BJ (cell line): ENCODE results near the gene RABL6. TPM values are rescaled to one million over a fixed set of nuclear protein-coding genes. Genes with fewer than 3 reads are reported as not detected.

ENCODE experiments used
- CTCF ChIA-PET: fragments of 350-600 bp; formaldehyde crosslinking; extraction: SDS; loops from one replicate; lab custom pipeline; 2021; ENCODE audit warnings: antibody characterized with exemption, inconsistent platforms; lab: Yijun Ruan, JAX
- POLR2A ChIA-PET: fragments of 300-600 bp; sonication (Branson Sonifier 250); formaldehyde crosslinking; extraction: SDS; loops from one replicate; lab custom pipeline; 2021; ENCODE audit warnings: antibody characterized with exemption; lab: Charles Lee
- DNase-seq: peaks from one replicate; pipeline ENCODE4 v3.0.0-alpha.2; 2011; ENCODE audit warnings: low read depth
- H3K27me3 ChIP-seq: 2 replicates; pipeline ENCODE4 v1.6.0; 2011; ENCODE audit warnings: low read length; ENCODE audit not compliant: control insufficient read depth, insufficient read depth
- H3K36me3 ChIP-seq: 2 replicates; pipeline ENCODE4 v1.5.1; 2011; ENCODE audit warnings: low read length; ENCODE audit not compliant: control insufficient read depth, insufficient read depth
- H3K4me3 ChIP-seq: 2 replicates; pipeline ENCODE4 v1.5.1; 2011; ENCODE audit warnings: low read depth, mild to moderate bottlenecking, control low read depth, low read length
- CTCF ChIP-seq: IDR thresholded peaks from 2 replicates; pipeline ENCODE4 v1.5.1; 2011; ENCODE audit warnings: low read depth, mild to moderate bottlenecking, control low read depth, inconsistent platforms, low read length, moderate library complexity; ENCODE audit not compliant: insufficient read depth
- polyA minus RNA-seq: library from RNA; depleted of rRNA, polyadenylated mRNA; stranded (reverse); fragments of >200 nt; gene quantifications from 2 replicates; pipeline ENCODE4 v1.2.3, GENCODE V29; 2011; rRNA and poly(A)+ RNA removed
- polyA plus RNA-seq: library from polyadenylated mRNA; depleted of rRNA; stranded (reverse); fragments of >200 nt; gene quantifications from 2 replicates; pipeline ENCODE4 v1.2.3, GENCODE V29; 2011; rRNA removed

Gene RABL6
- polyA plus RNA-seq (36.7 and 60.2 TPM in 2 replicates), polyA minus RNA-seq (39.4 and 49.5 TPM in 2 replicates)

GRCh38 chr9:136807281-136808074, at the start of gene RABL6:
RABL6 (plus strand) TSS chr9:136807948; CDS start chr9:136808197, 249 bp downstream.
- H3K4me3 ChIP-seq = peak within 1 kb of the TSS; percentile 88
- ChIA-PET POLR2A (no interaction called here), CTCF (interaction anchor here (1.1 to 3.0 kb wide), 5 partner anchors 15 to 222 kb away, joined by 4 to 10 read pairs (median 7); partner anchors contain the start of genes AJM1 and TMEM141)
- no peak for TF ChIP-seq CTCF
- H3K36me3 ChIP-seq = no peaks in the 10 kb centered on the region; the same call in 1 of the 2 replicates
- H3K27me3 ChIP-seq = peaks cover under 1% of the 10 kb centered on the region
- DNase-seq = no peak

GRCh38 chr9:136759001-136759400, 48.7 kb upstream of the RABL6 start:
- no peak for DNase-seq
- Histone ChIP-seq H3K27me3 (peaks cover under 1% of the 10 kb centered on the region; the same call in 1 of the 2 replicates), H3K36me3 (no peaks in the 10 kb centered on the region), H3K4me3 (no peak overlapping the region)
- POLR2A ChIA-PET = no interaction called here
- no peak for TF ChIP-seq CTCF
- CTCF ChIA-PET = interaction anchor here (0.8 to 3.1 kb wide), 4 partner anchors 9 to 50 kb away, joined by 3 to 20 read pairs (median 3); no protein-coding TSS in a partner anchor

GRCh38 chr9:136759436-136760325, 48.1 kb upstream of the RABL6 start:
- H3K27me3 ChIP-seq = peaks cover 2% of the 10 kb centered on the region; the same call in 1 of the 2 replicates
- H3K4me3 ChIP-seq = no peak overlapping the region
- TF ChIP-seq CTCF = no peak
- ChIA-PET CTCF (interaction anchor here (0.8 to 3.1 kb wide), 7 partner anchors 10 to 49 kb away, joined by 3 to 20 read pairs (median 3); no protein-coding TSS in a partner anchor), POLR2A (no interaction called here)
- H3K36me3 ChIP-seq = no peaks in the 10 kb centered on the region
- DNase-seq = no peak

GRCh38 chr9:136760424-136760823, 47.3 kb upstream of the RABL6 start:
- POLR2A ChIA-PET = no interaction called here
- CTCF ChIA-PET = interaction anchor here (0.9 to 3.1 kb wide), 8 partner anchors 9 to 34 kb away, joined by 3 to 20 read pairs (median 4); no protein-coding TSS in a partner anchor
- H3K27me3 ChIP-seq = peaks cover 2% of the 10 kb centered on the region; the same call in 1 of the 2 replicates
- TF ChIP-seq CTCF = no peak
- no peak for DNase-seq
- no peak overlapping the region for H3K4me3 ChIP-seq
- no peaks in the 10 kb centered on the region for H3K36me3 ChIP-seq
